HG03159 (cell line): ENCODE data around the gene SPNS3.

ENCODE experiments used
- ATAC-seq: cut with Tn5 transposase; IDR thresholded peaks from one replicate; pipeline ENCODE4 v1.9.1; 2021; ENCODE audit warnings: mild to moderate bottlenecking, moderate library complexity; ENCODE audit not compliant: unreplicated experiment

The SPNS3 gene

DNA sequence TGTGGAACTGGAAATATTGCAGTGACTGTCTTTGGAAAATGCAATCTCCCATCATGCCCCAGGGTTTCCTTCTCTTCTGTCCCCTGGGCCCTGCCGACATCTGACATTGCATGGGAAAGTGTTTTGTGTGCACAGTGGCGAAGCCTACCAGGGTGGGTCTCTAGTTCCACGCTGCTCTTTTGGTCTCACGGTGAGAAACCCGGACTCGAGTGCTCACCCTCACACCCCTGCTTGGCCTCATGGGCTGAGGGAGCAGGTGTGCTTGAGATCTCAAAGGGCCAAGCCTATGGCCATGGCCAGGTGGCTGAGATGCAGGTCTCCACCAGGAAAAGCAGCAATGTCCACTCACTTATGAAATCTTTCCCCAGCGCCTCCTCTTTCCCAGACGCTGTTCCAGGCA lies 32.0 kb downstream of the SPNS3 start:
- ATAC-seq = no peak

DNA sequence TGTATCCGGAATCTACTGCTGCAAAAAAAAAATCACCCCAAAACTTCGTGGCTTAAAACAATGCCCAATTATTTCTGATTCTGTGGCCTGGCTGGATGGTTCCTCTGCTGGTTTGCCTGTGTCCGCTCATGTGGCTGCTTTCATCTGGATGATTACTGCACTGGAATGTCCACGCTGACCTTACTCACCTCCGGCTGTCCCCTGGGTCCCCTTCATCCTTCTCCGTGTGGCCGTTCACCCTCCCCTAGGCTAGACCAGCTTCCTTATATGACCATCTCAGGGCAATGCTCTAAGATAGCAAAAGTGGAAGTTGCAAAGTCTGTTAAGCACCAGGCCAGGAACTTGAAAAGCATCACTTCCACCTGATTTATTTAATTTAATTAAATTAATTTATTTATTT lies 33.5 kb downstream of the SPNS3 start:
- no peak for ATAC-seq

GRCh38 chr17:4469552-4469951 lies 35.8 kb downstream of the SPNS3 start:
- ATAC-seq = no peak

DNA sequence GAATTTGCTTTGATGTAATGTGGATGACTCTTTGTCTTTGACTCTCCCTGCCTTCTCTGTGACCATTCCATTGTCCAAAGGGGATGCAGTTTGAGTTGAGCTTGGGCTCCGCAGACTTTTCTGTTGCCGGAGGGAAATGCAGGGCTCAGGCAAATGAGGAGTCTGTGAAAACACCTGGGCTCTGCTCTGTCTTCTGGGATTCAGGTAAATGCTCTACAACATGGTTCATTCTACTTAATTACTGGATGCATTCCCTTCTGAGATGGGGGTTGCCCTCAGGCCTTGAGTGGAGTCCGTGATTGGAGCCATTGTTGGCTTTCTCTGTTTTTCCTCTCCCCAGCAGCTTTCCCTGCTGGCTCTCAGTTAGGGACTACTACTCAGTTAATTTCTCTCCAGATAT lies 38.5 kb downstream of the SPNS3 start:
- ATAC-seq = no peak

DNA sequence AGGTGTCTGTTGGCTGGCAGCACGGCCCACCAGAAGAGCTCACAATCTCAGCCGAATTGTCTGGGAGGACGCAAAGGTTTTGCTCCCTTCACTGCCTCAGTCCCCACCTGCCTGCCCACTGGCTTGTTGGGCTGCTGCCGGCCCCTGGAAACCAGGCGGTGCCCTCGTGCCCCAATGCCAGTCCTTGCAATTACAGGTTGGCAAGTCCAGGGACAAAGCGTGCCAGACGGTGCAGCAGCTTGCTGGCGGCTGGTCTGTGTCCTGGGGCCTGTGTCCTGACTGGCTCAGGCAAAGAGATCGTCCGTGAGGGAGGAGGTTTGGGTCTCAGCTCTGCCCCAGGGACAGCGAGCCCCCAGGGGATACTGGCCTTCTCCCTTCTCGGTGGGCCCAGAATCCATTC lies 40.4 kb downstream of the SPNS3 start:
- ATAC-seq = no peak

GRCh38 chr17:4475001-4475400 lies 41.3 kb downstream of the SPNS3 start:
- no peak for ATAC-seq

- no peak for ATAC-seq
Observed at GRCh38 chr17:4475463-4475862, 41.7 kb downstream of the SPNS3 start.

DNA sequence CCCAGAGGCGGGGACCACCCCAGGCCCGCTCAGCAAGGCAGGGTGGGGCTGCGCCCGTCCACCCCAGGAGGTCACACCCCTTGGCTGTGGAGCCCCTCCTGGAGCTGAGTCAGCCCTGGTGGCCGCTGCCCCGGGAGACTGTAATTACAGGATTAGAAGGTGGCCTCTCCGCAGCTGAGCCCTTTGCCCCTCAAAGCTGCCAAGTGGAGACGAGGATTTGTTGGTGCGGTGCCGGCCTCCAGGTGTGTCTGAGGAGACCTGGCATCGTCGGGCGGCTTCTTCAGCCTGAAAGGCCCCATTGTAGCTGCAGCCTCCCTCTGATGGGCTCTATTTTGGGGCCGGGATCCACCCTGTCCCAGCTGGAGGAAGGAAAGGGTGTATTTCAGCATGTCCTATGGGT lies 42.3 kb downstream of the SPNS3 start:
- no peak for ATAC-seq

- no peak for ATAC-seq
Observed at GRCh38 chr17:4476511-4477070, 42.9 kb downstream of the SPNS3 start.

DNA sequence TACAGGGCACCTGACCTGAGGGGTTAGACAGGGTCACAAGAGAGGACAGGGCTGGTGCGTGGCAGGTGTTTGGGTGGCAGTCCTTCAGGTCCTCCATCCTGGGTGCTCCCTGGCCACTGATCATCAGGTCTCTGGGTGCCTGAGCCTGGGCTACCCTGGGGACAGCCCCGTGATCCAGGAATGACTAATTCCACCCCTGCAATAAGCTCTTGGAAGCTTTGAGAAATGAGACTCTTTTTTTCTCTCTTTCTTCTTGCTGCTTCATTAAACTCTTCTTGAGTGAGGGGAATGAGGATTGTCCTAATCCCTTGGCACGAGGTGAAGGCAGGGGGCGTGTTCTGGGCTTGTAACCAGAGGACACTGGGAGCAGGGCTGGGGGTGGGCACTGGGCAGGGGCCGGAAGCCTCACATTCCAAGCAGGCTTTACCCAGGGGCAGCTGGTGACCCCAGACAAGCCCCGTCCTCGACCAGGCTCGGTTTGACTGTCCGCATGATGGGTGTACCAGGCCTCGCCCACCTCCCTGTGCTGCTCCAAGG lies 43.6 kb downstream of the SPNS3 start:
- ATAC-seq = no peak

- no peak for ATAC-seq
Observed at GRCh38 chr17:4478318-4478830, 44.6 kb downstream of the SPNS3 start.

DNA sequence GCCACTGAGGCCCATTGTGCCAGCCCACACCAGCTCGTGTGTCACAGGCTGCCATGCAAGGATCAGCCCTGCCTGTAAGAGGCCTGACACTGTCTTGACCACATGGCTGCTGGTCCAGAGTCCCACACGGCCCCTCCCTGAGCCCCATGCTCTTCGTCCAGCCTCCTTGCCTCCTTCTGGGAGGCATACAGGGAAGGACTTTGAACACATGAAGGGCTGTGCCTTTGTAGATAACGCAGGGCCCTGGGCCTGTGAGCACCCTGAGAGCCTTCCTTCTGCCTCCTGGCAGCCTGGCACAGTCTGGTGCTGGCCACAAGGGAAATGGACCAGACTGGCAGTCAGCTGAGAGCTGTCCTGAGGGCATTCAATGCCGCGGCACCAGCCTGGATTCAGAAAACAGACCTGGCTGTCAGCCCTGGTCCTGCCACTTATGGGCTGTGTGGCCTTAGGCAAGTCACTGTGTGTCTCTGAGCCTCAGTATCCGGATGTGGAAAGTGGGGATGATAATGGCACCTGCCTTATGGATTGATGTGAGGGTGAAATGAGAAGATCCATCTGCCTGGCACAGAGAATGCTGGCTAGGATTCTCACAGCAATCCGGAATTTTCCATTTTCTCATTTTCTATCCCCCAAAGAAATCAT lies 45.7 kb downstream of the SPNS3 start:
- no peak for ATAC-seq

DNA sequence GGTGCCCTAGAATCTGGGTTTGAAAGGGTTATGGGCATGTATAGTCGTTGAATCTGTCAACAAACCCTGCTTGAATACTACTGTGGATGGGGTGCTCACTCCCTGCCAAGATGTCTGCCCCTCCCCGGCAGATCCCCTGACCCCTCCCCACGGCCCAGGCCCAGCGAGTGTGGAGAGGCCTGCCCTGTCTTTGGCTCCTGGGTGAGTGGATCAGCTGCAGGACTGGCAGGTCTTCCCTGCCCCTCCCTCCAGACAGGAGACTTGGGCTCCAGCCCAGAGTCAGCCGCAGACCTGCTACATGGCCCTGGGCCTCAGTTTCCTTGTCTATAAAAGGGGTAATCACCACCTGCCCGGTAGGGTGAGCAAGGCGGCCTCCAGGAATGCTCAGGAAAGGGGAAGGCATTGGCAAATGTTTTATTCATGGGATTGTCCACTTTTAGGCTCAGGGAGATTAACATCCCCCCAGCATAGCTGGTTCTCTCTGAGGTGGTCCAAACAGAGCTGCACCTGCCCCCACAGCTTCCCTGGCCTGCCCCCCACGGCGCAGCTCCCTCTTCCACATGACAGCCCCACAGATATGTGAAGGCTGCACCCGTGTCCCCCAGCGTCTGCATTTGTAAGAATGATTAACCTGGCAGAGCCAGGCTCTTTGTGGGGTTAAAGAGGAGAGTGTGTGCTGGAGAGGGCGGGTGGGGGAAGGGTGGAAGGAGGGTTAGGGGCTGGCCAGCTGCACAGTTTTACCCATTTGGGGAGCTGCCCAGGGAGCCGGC lies 46.4 kb downstream of the SPNS3 start:
- ATAC-seq = no peak

DNA sequence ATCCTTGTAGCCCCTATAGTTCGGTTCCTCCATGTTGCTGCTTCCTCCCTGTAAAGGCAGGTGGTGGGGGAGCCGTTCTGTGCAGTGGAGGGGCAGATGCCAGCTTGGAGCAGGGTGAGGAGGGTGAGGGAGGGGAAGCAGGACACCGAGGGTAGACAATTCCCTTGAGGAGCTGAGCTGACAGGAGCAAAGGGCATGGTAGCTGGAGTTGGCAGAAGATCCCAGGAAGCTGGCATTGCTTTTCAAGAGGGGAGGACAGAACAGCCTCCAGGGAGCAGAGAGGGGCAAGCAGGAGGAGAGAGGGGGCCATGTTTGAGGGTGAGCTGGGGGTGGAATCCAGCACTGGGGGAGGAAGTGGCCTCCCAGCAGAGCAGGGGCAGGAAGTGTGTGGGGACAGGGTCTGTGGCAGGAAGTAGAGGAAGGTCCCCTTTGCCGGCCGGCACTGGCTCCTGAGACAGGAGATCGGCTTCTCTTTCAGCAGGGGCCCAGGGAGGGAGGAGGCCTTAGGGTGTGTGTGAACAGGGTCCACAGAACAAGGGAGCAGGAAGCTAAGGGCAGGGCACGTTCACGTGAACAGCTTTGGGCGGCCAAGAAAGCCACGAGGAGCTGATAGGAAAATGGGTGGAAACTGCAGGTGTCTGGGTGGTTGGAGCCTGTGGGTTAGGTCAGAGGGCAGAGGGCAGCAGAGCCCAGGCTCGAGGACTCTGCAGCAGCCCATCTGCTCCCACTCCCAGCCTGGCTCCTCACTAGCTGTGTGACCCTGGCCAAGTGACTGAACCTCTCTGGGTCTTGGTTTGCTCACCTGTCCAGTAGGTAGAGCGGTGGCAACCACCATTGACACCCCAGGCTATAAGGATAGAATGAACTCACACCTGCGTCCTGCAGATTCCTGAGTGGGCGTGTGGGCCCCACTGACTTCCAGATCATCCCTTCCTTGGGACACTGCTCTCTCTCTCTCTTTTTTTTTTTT lies 47.5 kb downstream of the SPNS3 start:
- no peak for ATAC-seq

GRCh38 chr17:4482338-4483011 lies 48.7 kb downstream of the SPNS3 start:
- no peak for ATAC-seq

- ATAC-seq = no peak
Observed at GRCh38 chr17:4483012-4483840, 49.5 kb downstream of the SPNS3 start.

DNA sequence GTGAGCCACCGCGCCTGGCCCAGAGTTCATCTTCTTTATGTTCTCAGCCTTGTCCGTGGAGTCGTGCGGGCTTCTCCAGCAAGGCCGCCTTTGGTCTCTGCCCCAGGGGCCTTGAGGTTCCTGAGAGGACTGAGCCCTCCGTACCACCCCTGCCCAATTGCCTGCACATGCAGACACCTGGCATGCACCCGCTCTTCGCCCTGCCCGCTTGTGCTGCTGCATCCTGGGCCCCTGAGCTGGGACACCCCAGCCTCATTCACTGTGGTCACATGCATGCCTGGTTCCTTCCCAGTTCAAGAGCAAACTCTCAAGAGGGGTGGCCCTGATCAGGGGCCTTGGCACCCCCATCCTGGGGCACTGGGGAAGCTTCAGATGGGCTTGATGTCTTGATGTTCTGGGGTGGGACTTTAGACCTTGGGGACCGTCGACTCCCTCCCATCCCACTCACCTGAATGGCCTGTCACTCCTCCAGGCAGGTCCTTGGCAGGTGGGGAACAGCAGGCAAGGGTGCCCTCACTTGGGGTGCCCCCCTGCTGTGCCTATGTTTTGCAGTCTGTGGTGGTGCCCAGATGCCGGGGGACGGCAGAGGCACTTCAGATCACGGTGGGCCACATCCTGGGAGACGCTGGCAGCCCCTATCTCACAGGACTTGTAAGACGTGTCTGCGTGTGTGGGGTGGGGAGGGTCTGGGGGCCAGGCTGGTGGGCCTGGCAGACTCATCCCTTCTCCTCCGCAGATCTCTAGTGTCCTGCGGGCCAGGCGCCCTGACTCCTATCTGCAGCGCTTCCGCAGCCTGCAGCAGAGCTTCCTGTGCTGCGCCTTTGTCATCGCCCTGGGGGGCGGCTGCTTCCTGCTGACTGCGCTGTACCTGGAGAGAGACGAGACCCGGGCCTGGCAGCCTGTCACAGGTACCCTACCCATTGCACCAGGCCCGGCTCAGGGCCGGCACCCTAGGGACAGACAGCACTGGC lies 52.2 kb downstream of the SPNS3 start:
- no peak for ATAC-seq

DNA sequence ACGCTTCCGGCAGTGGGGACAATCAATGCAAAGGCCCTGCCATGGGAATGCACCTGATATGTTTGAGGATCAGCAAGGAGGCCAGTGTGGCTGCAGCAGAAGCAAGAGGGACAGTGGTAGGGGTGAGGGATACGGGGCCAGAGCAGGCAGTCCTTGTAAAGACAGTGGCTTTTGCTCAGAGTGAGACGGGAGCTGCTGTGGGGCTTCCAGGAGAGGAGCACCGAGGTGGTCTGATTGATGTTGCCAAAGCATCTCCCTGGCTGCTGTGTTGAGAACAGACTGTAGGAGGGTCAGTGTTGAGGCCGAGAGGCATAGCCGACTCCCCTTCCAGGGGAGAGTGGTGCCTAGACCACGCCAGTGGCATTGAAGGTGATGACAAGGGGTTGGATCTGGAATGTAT lies 53.6 kb downstream of the SPNS3 start:
- ATAC-seq = no peak
